ENCODE measurements around the gene POLD3. TPM values are rescaled to one million over a fixed set of nuclear protein-coding genes. Genes with fewer than 3 reads are reported as not detected.

The POLD3 gene
- total and polyA plus RNA-seq, 10 of the 15 experiments (the other 5 are each of a cell fraction or from before 2014, with no cell fraction given): 23.8 to 63.7 (median 38.7) TPM

DNA sequence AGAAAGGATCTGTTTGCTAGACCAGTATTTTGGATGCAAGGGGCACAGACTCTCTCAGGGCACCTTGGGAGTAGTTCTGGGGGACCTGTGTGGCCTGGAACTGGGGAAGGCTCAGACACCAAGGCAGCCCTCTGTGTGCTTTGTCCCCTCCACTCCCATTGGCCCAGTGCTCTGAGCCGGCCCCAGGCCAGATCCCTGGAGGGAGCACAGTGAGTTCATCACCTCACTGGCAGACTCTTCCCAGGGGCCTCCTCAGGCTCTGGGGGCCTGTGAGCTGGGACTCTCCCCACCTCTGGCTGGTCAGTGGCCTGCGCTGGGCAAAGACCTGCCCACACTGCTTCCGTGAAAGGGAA is 87.1 kb downstream of the POLD3 start:
- ATAC-seq (no peak), DNase-seq (ENCODE audit: low read depth, low spot score) (no peak), FAIRE-seq (no peak)
- Histone ChIP-seq H2AFZ (ENCODE audit: control insufficient read depth, low read depth, low read length) (no peak overlapping the region), H3K27me3 (replicated peaks in 1 of 2; ENCODE audit: control insufficient read depth in 2 of 2, insufficient read depth in 2 of 2, low read length in 1 of 2) (peaks cover 0 to under 1% of the 10 kb centered on the region in 2 experiments; a peak in 1 of 4 replicates), H3K36me3 (ENCODE audit: control insufficient read depth in 2 of 2, insufficient read depth in 2 of 2, low read length in 1 of 2) (no peaks in the 10 kb centered on the region), H4K20me1 (ENCODE audit: control insufficient read depth, insufficient read depth) (no peaks in the 10 kb centered on the region), H3K4me3 (no peak overlapping the region), H3K9me3 (replicated peaks; ENCODE audit: control insufficient read depth, insufficient read depth, low read length) (no peaks in the 10 kb centered on the region), H3K4me2 (ENCODE audit: control insufficient read depth, insufficient read depth) (no peak overlapping the region), H3K9ac (ENCODE audit: control insufficient read depth, insufficient read depth, low read length) (no peak overlapping the region), H3K27ac (ENCODE audit: control insufficient read depth, insufficient read depth) (no peak overlapping the region), H3K4me1 (ENCODE audit: control insufficient read depth, insufficient read depth, low read length) (no peaks in the 10 kb centered on the region), H3K79me2 (ENCODE audit: control insufficient read depth, insufficient read depth, low read length) (no peaks in the 10 kb centered on the region)
- POLR2A ChIA-PET: no interaction called here
- in situ Hi-C loops (cut with MboI) (no loop called here), intact Hi-C loops (cut with micrococcal nuclease; ENCODE audit: unreplicated experiment) (no loop called here)
- CTCF ChIA-PET: no interaction called here
- RAD21 ChIA-PET (ENCODE audit: unreplicated experiment): no interaction called here
- no TSS peak for BruUV-seq (replicated peaks)
- TF ChIP-seq ZNF274 (IDR thresholded peaks at IDR 0.05; ENCODE audit: insufficient read depth, insufficient read length) (no peak), YBX1 (IDR thresholded peaks at IDR 0.05) (no peak), POLR2AphosphoS5 (IDR thresholded peaks at IDR 0.05; ENCODE audit: low read length) (no peak), CHD2 (IDR thresholded peaks at IDR 0.05; ENCODE audit: borderline replicate concordance, low read depth, low read length) (no peak), CHD1 (IDR thresholded peaks at IDR 0.05; ENCODE audit: low read depth, low read length) (no peak), GATAD2B (conservative IDR thresholded peaks at IDR 0.05; ENCODE audit: low read depth) (no peak), ESRRA (IDR thresholded peaks at IDR 0.05; ENCODE audit: low read length) (no peak), TARDBP (IDR thresholded peaks at IDR 0.05; ENCODE audit: borderline replicate concordance) (no peak), SRF (IDR thresholded peaks at IDR 0.05; ENCODE audit: low read depth in 2 of 2, low read length in 2 of 2) (no peak), RAD51 (IDR thresholded peaks at IDR 0.05) (no peak), CHD4 (IDR thresholded peaks at IDR 0.05) (no peak), BHLHE40 (IDR thresholded peaks at IDR 0.05; ENCODE audit: borderline replicate concordance in 1 of 2, low read depth in 2 of 2, low read length in 1 of 2) (no peak), ZZZ3 (IDR thresholded peaks at IDR 0.05; ENCODE audit: control insufficient read depth, insufficient read length, low read depth) (no peak)
- TF ChIP-seq, protein P1, sequence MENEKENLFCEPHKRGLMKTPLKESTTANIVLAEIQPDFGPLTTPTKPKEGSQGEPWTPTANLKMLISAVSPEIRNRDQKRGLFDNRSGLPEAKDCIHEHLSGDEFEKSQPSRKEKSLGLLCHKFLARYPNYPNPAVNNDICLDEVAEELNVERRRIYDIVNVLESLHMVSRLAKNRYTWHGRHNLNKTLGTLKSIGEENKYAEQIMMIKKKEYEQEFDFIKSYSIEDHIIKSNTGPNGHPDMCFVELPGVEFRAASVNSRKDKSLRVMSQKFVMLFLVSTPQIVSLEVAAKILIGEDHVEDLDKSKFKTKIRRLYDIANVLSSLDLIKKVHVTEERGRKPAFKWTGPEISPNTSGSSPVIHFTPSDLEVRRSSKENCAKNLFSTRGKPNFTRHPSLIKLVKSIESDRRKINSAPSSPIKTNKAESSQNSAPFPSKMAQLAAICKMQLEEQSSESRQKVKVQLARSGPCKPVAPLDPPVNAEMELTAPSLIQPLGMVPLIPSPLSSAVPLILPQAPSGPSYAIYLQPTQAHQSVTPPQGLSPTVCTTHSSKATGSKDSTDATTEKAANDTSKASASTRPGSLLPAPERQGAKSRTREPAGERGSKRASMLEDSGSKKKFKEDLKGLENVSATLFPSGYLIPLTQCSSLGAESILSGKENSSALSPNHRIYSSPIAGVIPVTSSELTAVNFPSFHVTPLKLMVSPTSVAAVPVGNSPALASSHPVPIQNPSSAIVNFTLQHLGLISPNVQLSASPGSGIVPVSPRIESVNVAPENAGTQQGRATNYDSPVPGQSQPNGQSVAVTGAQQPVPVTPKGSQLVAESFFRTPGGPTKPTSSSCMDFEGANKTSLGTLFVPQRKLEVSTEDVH (IDR thresholded peaks at IDR 0.05; ENCODE audit: low read depth, partially characterized antibody): no peak
- TF ChIP-seq, protein P2, sequence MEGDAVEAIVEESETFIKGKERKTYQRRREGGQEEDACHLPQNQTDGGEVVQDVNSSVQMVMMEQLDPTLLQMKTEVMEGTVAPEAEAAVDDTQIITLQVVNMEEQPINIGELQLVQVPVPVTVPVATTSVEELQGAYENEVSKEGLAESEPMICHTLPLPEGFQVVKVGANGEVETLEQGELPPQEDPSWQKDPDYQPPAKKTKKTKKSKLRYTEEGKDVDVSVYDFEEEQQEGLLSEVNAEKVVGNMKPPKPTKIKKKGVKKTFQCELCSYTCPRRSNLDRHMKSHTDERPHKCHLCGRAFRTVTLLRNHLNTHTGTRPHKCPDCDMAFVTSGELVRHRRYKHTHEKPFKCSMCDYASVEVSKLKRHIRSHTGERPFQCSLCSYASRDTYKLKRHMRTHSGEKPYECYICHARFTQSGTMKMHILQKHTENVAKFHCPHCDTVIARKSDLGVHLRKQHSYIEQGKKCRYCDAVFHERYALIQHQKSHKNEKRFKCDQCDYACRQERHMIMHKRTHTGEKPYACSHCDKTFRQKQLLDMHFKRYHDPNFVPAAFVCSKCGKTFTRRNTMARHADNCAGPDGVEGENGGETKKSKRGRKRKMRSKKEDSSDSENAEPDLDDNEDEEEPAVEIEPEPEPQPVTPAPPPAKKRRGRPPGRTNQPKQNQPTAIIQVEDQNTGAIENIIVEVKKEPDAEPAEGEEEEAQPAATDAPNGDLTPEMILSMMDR (IDR thresholded peaks at IDR 0.05 in 2 of 3, conservative IDR thresholded peaks at IDR 0.05 in 1 of 3; ENCODE audit: control insufficient read depth in 2 of 3, extremely low read depth in 1 of 3, insufficient read depth in 1 of 3, low read depth in 3 of 3, low read length in 3 of 3): no peak
- TF ChIP-seq, protein P3, sequence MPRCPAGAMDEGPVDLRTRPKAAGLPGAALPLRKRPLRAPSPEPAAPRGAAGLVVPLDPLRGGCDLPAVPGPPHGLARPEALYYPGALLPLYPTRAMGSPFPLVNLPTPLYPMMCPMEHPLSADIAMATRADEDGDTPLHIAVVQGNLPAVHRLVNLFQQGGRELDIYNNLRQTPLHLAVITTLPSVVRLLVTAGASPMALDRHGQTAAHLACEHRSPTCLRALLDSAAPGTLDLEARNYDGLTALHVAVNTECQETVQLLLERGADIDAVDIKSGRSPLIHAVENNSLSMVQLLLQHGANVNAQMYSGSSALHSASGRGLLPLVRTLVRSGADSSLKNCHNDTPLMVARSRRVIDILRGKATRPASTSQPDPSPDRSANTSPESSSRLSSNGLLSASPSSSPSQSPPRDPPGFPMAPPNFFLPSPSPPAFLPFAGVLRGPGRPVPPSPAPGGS (IDR thresholded peaks at IDR 0.05; ENCODE audit: borderline replicate concordance, insufficient read depth, low read depth, low read length, poor library complexity, severe bottlenecking): no peak
- SMC1A ChIA-PET (ENCODE audit: uncharacterized antibody, unreplicated experiment): no interaction called here
- 84% methylated on average over 3 of the region's 3 CpGs for WGBS (ENCODE audit: insufficient coverage, insufficient replicate concordance, low lambda C conversion rate, missing lambda C conversion rate)
